Endothelial cell of umbilical vein (primary cell): ENCODE data around the gene SAXO1.

ENCODE experiments used
- CTCF ChIP-seq, 2 donors: IDR thresholded peaks; 1 replicate in 1 of 2; 2 replicates in 1 of 2; pipeline ENCODE4 v1.5.1; 2011; ENCODE audit warnings: low read length in 2 of 2, mild to moderate bottlenecking in 2 of 2, moderate library complexity in 2 of 2, control low read depth in 1 of 2, inconsistent platforms in 1 of 2, low read depth in 1 of 2; ENCODE audit not compliant: insufficient read depth in 1 of 2; ENCODE audit errors: extremely low read depth in 1 of 2
- EZH2 ChIP-seq: IDR thresholded peaks from 2 replicates; pipeline ENCODE4 v1.6.1; 2012; ENCODE audit warnings: borderline replicate concordance, low read depth, mild to moderate bottlenecking, moderate library complexity, low read length, inconsistent platforms; ENCODE audit not compliant: severe bottlenecking
- JUN ChIP-seq: IDR thresholded peaks from 2 replicates; pipeline ENCODE4 v1.6.1; 2011; ENCODE audit warnings: borderline replicate concordance, low read depth; ENCODE audit not compliant: insufficient read length, insufficient read depth
- MAX ChIP-seq: IDR thresholded peaks from 2 replicates; pipeline ENCODE4 v1.6.1; 2011; ENCODE audit not compliant: insufficient read depth, insufficient read length
- MYC ChIP-seq: IDR thresholded peaks from one replicate; pipeline ENCODE4 v1.6.1; 2011; ENCODE audit warnings: mild to moderate bottlenecking, low read depth, low read length
- POLR2A ChIP-seq: IDR thresholded peaks from 2 replicates; pipeline ENCODE4 v1.6.1; 2012; ENCODE audit warnings: low read depth, mild to moderate bottlenecking, control low read depth, low read length
- POLR2AphosphoS5 ChIP-seq: IDR thresholded peaks from 2 replicates; pipeline ENCODE4 v1.6.1; 2012; ENCODE audit warnings: low read depth, mild to moderate bottlenecking, control low read depth, low read length, moderate library complexity; ENCODE audit not compliant: insufficient read depth

GRCh38 chr9:18881758-18882157, 151.3 kb downstream of the SAXO1 start:
- no peak for TF ChIP-seq CTCF (IDR thresholded peaks at IDR 0.05; ENCODE audit: extremely low read depth in 1 of 2, insufficient read depth in 1 of 2, low read depth in 1 of 2, low read length in 2 of 2)
- TF ChIP-seq POLR2A: no peak
- no peak for TF ChIP-seq EZH2
- TF ChIP-seq MYC: no peak
- no peak for TF ChIP-seq POLR2AphosphoS5
- TF ChIP-seq MAX: no peak
- TF ChIP-seq JUN: no peak
